Activated CD4-positive, CD25-positive, alpha-beta regulatory T cell (primary cell): ENCODE data around the gene RIMBP2.

Experiments used
- DNase-seq, 4 experiments: peaks; one replicate each; lab custom pipeline; 2025; lab: John Stamatoyannopoulos, UW

RIMBP2 gene

GRCh38 chr12:130683811-130684210 is 32.3 kb downstream of the RIMBP2 start:
- DNase-seq = no peak

DNA sequence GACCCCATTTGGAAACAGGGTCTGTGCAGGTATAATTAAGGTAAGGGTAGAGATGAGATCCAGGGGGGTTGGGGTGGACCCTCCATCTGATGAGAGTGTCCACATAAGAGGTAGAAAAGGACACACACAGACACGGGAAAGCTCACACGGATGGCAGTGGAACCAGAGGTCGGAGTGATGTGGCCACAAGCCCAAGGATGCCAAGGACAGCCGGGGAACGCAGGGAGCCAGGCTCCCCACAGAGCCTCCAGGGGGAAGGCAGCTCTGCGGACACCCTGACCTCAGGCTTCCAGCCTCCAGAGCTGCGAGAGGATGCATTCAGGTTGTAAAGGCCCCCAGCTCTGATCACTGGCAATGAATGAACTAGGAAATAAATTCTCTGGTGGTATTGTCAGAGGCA is 33.0 kb downstream of the RIMBP2 start:
- DNase-seq = no peak

- no peak for DNase-seq
These were observed 35.6 kb downstream of the RIMBP2 start for GRCh38 chr12:130680451-130680990.

DNA sequence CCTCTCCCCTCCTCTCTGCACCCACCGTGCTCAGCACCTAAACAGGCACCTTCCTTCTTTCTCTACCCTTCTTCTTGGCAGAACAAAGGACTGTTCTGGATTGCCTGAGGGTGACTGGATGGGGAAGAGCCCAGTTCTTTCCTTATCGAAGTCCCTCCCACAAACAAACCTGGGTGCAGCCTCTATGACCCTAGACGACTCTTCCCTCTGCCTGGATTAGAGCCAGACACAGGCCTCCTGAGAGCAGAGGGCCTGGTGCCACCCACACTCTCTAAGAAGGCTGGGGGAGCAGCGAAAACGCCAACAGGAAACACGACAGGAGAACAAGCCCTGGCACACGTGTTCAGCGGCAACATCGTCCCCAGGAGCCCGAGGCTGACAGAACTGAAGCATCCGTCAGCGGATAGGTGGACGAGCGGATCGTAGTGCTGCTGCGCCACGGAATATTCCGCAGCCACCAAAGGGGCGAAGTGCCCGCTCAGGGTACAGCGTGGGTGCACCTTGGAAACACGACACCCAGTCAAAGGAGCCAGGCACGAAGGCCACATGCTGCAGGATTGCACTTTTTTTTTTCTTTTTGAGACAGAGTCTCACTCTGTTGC is 38.0 kb downstream of the RIMBP2 start:
- no peak for DNase-seq

GRCh38 chr12:130675791-130676190 is 40.3 kb downstream of the RIMBP2 start:
- DNase-seq = no peak

GRCh38 chr12:130675121-130675520 is 41.0 kb downstream of the RIMBP2 start:
- DNase-seq = no peak

GRCh38 chr12:130674676-130675075 is 41.4 kb downstream of the RIMBP2 start:
- no peak for DNase-seq

DNA sequence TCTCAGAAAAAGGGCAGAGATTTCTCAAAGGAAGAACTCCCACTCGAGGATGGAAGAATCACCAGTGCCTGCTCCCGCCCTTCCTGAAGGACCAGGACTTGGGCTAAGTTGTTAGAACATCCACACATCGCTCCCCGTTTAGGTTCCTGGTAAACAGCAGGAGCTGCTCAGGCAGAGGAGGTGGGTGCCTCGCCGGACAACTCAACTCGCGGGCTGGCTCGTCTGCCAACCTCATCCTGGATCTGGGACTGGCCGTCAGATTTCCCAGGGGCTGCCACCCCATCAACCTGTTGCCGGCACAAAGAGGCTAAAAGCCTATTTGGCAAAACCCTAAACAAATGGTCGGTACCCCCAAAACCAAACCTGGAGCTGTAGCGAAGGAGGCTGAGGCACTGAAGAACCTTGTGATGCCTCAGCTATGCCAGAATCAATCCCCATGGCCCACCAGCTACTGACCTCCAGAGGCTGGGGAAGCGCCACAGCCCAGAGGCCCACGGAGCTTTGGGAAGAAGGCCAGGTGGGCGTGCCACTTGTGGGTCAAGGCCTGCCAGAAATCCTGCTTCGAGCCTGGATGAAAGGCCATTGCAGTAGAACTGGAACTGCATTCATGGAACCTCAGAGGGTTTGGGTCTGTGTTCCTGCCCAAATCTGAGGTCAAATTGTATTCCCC is 42.9 kb downstream of the RIMBP2 start:
- no peak for DNase-seq

GRCh38 chr12:130672089-130672820 is 43.8 kb downstream of the RIMBP2 start:
- DNase-seq = no peak

GRCh38 chr12:130671556-130671955 is 44.5 kb downstream of the RIMBP2 start:
- DNase-seq = no peak

DNA sequence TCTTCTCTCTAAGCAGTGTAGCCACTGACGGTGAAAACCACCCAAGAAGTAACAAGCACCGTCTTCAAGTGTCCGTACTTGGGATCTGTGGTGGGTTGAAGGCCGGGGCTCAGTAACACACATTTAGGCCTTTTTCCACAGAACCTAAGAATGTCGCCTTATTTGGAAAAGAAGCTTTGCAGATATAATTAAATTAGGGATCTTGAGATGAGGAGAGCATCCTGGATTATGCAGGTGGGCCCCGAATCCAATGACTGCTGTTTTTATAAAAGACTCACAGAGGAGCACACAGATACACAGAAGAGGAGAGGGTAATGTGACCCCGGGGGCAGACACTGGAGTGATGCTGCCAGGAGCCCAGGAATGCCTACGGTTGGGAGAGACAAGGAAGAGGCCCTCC is 46.3 kb downstream of the RIMBP2 start:
- DNase-seq = no peak

- DNase-seq = no peak
These were observed 46.9 kb downstream of the RIMBP2 start for GRCh38 chr12:130669205-130669557.

- DNase-seq = no peak
These were observed 47.6 kb downstream of the RIMBP2 start for GRCh38 chr12:130668286-130669204.

DNA sequence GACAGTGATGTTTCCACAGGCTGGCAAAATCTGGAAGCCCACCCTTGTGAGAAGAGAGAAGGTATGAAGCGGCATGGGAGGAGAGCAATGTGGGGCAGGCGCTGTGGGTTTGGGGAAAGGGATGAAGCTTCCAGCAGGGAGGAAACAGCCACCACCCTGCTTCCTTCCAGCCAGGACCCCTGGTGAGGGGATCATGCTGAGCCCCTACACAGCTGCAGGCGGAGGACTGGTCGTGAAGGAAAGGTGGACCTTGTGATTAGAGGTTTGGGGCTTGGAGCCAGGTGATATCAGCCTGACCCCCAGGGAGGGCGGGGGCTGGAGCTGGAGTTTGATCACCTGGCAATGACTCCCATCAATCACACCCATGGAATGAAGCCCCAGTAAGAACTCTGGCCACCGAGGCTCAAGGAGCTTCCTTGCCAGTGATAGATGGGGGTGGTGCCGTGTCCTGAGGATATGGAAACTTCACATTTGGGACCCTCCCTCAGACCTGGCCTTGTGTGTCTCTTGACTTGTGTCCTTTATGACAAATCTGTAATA is 48.6 kb downstream of the RIMBP2 start:
- no peak for DNase-seq

DNA sequence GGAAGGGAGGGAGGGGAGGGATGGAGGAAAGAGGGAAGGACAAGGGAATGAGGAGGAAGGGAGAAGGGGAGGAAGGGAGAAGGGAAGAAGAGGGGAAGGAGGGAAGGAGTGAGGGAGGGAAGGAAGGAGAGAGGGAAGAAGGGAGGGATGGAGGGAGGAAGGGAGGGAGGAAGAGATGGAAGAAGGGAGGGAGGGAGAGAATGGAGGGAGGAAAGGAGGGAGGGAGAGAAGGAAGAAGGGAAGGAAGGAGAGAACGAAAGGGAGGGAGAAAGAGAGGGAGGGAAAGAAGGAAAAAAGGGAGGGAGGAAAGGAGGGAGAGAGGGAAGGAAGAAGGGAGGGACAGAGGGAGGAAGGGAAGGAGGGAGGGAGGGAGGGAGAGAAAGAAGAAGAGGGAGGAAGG is 49.5 kb downstream of the RIMBP2 start:
- DNase-seq = no peak

DNA sequence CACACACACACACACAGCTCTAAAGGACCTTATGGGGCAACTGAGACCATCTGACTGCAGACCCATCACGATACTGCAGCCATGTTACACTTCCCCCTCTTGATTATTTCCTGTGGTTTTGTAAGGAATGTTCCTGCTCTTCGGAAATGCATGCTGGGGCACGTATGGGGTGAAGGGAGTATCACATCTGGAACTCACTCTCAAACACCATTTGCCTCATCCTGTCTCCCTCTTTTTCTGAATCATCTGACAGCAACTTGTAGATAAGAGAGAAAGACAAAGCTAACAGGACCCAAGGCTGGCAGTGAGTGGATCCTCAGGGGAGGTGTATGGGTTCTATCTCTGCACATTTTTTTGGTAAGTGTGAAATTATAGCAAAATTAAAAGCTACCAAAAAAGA is 50.3 kb downstream of the RIMBP2 start:
- no peak for DNase-seq

GRCh38 chr12:130664772-130665171 is 51.3 kb downstream of the RIMBP2 start:
- no peak for DNase-seq

- no peak for DNase-seq
These were observed 51.8 kb downstream of the RIMBP2 start for GRCh38 chr12:130664252-130664651.

DNA sequence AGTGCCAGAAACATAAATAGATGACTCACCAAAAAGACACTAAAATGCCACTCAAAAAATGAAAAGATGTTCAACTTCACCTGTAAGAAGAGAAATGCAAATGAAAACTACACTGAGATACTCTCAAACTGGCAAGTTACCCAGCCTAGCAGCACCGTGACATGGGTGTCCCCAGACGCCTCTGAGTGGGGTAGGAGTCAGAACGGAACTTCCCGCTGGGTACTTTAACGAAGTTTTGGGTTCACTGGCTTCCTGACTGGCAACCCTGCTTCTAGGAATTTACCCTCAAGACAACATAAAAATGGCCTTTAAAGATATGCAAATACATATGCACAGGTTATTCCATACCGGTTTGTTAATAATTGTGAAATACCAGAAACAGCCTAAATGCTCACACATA is 52.6 kb downstream of the RIMBP2 start:
- no peak for DNase-seq

DNA sequence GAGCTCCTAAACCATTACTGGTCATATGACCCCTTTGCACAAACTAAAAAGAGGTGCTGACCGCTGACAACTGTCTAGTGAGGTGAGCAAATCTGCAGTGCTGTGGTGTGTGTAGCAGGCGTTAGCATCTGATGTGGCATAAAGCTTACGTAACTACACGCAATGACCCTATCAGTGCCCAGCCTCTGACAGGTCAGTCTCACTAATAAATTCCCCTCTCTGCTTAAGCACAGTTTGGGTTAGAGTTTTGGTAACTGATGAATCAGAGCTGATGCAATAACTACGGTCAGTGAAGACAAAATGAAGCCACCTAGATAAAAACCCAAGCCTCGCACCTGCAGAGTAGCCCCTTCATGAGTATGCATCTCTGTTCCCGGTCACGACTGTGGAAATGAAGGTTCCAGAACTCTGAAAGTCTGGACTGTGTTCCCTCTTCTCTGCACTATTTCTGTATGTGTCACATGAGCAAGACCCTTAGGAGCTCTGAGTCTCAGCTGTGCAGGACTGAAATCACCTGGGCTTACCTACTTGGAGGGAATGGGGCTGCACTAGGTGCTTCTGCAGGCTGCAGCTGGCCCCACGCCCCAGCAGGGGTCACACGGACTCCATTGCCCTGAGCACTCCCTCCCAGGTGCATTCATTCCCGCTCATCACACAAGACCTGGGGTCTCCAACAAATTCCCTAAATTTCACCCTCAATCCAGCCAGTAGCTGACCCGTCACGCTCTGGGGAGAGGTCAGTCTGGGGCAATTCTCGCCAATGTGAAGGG is 54.4 kb downstream of the RIMBP2 start:
- no peak for DNase-seq

GRCh38 chr12:130661059-130661458 is 55.0 kb downstream of the RIMBP2 start:
- no peak for DNase-seq
